ENCODE measurements around the gene BRD7.

DNA sequence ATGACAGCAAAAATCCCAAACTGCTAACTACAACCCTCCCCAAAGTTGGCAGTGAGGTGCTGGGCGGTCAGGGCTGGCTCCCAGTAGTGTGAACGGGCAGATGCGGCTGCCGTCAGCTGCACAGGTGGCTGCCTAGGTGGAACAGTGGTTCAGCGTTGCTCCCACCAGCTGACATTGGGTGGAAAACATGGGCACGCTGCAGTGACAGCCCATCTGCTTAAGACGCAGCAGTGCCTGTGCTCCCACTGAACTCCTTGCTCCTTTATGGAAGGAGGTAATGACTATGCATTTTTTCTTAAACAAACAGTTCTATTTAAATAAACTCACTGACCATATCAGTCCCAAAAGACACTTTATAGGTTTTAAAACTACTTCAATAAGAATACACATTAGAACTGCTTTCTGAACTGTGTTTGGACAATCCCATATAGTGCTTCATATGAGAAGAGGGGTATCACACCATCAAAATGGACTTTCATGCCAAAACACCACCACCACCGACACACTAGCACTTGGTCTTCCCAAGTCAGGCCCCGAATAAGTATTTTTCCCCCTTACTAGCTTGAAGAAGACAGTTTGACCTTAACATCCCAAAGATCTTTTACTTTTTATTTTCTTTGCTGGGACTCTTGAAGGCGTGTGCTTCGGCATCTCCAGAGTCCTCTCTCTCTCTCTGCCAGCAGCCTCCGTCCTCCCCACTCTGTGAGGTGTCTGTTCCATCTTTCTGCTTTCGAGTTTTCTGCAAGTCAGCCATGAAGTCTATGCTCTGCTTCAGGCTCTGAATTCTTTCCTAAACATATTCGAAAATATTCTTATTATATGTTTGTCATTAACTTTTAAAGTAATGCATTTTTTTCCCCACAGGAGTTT lies 34.4 kb downstream of the BRD7 start:
- TF ChIP-seq, protein P1, sequence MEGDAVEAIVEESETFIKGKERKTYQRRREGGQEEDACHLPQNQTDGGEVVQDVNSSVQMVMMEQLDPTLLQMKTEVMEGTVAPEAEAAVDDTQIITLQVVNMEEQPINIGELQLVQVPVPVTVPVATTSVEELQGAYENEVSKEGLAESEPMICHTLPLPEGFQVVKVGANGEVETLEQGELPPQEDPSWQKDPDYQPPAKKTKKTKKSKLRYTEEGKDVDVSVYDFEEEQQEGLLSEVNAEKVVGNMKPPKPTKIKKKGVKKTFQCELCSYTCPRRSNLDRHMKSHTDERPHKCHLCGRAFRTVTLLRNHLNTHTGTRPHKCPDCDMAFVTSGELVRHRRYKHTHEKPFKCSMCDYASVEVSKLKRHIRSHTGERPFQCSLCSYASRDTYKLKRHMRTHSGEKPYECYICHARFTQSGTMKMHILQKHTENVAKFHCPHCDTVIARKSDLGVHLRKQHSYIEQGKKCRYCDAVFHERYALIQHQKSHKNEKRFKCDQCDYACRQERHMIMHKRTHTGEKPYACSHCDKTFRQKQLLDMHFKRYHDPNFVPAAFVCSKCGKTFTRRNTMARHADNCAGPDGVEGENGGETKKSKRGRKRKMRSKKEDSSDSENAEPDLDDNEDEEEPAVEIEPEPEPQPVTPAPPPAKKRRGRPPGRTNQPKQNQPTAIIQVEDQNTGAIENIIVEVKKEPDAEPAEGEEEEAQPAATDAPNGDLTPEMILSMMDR (conservative IDR thresholded peaks at IDR 0.05; ENCODE audit: low read length): no peak
- TF ChIP-seq EZH2phosphoT487 (IDR thresholded peaks at IDR 0.05; ENCODE audit: borderline replicate concordance): no peak

Measured in Loucy (cell line).